HEK293T (cell line): ENCODE measurements around the gene ZCCHC7.

Source experiments
- ARNT ChIP-seq: fragments of 450-650 bp; IDR thresholded peaks from 2 replicates; pipeline ENCODE4 v1.6.1; 2017; ENCODE audit warnings: mild to moderate bottlenecking
- BHLHE40 ChIP-seq: fragments of 450-650 bp; IDR thresholded peaks from 2 replicates; pipeline ENCODE4 v1.6.1; 2016; ENCODE audit warnings: mild to moderate bottlenecking, moderate library complexity, borderline replicate concordance
- ELF4 ChIP-seq: fragments of 450-650 bp; IDR thresholded peaks from 2 replicates; pipeline ENCODE4 v1.6.1; 2017; ENCODE audit warnings: antibody characterized with exemption
- FOXK2 ChIP-seq: fragments of 450-650 bp; IDR thresholded peaks from 2 replicates; pipeline ENCODE4 v1.6.1; 2016; ENCODE audit warnings: mild to moderate bottlenecking
- FOXM1 ChIP-seq: fragments of 450-650 bp; IDR thresholded peaks from 2 replicates; pipeline ENCODE4 v1.6.1; 2017; ENCODE audit warnings: mild to moderate bottlenecking, borderline replicate concordance
- NFRKB ChIP-seq: fragments of 450-650 bp; IDR thresholded peaks from 2 replicates; pipeline ENCODE4 v1.6.1; 2016; ENCODE audit warnings: mild to moderate bottlenecking, moderate library complexity
- SP1 ChIP-seq: fragments of 450-650 bp; IDR thresholded peaks from 2 replicates; pipeline ENCODE4 v1.6.1; 2017
- TARDBP ChIP-seq: fragments of 450-650 bp; IDR thresholded peaks from 2 replicates; pipeline ENCODE4 v1.6.1; 2016

DNA sequence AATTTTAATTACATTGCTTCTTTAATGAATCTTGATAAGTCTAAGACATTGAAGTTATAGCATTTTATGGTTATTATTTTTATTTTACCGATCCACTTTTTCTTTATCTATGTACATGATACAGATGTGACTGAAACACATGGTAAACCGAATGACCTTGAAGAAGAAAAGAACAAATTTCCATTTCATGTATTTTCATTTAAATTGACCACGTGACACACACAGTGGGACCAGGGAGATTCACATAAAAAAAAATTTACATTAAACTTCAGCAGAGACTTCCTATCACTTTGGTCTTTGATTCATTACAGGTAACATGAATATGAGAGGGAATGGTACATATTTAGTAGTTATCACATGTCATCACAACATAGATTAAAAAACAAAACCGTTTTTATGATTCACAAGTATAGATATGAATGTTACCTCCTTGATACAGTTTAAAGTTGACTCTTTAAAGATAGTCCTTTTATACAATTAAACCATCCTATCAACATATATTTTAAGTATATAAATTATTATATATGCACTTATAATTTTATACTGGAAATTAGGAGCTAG lies 133.1 kb downstream of the ZCCHC7 start:
- no peak for TF ChIP-seq FOXK2
- no peak for TF ChIP-seq ARNT
- no peak for TF ChIP-seq SP1
- TF ChIP-seq TARDBP, result no peak
- no peak for TF ChIP-seq BHLHE40
- TF ChIP-seq NFRKB, result no peak
- no peak for TF ChIP-seq ELF4
- no peak for TF ChIP-seq FOXM1
